Stimulated activated CD8-positive, alpha-beta memory T cell treated with anti-CD3 and anti-CD28 coated beads, Interleukin-15, amount 100 ng/mL, for 1 hour (primary cell): ENCODE data around the gene TMEM271.
"Not testable (repeated sequence)": the region's sequence is repeated elsewhere in the genome, so short reads cannot be mapped to it uniquely, and the experiment has no call there.

ENCODE experiments used
- DNase-seq: peaks from one replicate; pipeline ENCODE4 v3.0.0-alpha.2; 2020; ENCODE audit warnings: low read depth

TMEM271 gene

DNA sequence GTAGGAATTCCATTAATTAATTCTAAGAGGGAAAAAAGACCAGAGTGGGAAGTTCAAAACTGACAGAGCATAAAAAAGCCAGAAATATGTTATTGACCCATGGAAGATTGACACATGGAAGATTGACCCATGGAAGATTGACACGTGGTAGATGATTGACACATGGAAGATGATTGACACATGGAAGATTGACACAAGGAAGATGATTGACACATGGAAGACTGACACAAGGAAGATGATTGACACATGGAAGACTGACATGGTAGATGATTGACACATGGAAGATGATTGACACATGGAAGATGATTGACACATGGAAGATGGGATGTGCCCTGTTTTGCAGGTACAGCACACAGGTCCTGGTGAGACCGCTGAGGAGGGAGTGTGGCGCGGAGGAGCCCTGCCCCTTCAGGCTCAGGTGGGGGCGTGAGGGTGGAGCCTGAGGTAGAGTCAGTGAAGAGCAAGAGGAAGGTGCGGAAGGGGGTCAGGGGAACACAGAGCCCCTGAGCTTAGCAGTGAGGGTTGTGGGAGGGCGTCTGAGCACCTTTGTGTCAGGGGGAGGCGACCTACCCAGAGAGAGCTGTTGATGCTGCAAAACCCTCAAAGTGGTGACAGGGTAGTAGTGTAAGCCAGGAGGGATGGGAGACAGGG is 33.4 kb upstream of the TMEM271 start:
- DNase-seq = no peak

- DNase-seq = no peak
Observed at GRCh38 chr4:608236-608635, 32.1 kb upstream of the TMEM271 start.

DNA sequence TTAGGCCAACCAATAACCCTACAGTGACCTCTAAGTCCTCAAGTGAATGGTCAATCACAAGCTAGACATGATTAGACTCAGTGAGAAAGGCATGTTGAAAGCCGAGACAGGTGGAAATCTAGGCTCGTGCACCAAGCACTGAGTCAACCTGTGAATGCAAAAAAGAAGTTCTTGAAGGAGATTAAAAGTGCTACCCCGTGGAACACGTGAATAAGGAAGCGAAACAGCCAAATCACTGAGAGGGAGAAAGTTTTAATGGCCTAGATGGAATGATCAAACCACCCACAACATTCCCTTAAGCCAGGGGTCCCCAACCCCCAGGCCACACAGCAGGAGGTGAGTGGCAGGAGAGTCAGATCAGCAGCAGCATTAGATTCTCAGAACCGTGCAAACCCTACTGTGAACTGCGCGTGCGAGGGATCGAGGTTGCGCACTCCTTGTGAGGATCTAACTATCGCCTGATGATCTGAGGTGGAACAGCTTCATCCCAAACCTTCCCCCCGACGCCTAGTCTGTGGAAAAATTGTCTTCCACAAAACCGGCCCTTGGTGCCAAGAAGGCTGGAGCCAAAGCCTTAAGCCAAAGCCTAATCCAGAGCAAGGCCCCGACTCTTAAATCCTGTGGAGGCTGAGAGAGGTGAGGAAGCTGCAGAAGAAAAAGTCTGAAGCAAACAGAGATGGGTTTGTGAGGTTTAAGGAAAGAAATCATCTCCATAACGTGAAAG is 29.8 kb upstream of the TMEM271 start:
- no peak for DNase-seq

DNA sequence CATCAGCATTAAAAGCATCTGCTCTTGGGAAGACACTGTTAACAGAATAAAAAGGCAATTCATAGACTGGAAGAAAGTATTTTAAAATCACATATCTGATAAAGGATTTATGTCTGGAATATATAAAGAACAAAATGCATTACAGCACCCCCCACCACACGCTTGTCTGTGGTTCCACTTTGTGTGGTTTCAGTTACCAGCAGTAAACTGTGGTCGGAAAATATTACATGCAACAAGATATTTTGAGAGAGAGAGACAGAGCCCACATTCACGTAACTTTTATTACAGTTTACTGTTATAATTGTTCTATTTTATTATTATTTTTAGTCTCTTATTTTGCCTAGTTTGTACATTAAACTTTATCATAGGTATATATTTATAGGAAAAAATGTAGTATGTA is 28.0 kb upstream of the TMEM271 start:
- no peak for DNase-seq

DNA sequence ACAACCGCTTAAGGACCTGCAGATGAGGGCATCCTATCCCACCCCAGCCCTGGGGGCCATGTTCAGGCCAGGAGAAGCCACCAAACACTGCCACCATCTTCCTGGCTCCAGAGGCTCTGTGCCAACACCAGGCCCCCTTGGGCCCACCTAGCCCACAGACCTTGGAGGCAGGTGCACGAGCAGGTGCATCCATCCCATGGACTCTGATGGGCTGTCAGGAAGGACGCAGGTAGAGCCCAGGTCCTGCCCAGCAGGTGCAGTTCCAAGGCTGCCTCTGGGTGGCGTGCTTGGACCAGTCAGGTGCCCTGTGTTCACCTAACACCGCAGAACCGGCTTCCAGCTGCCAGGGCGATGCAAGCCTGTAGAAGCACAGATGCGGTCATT is 26.5 kb upstream of the TMEM271 start:
- peak; percentile 28 for DNase-seq

DNA sequence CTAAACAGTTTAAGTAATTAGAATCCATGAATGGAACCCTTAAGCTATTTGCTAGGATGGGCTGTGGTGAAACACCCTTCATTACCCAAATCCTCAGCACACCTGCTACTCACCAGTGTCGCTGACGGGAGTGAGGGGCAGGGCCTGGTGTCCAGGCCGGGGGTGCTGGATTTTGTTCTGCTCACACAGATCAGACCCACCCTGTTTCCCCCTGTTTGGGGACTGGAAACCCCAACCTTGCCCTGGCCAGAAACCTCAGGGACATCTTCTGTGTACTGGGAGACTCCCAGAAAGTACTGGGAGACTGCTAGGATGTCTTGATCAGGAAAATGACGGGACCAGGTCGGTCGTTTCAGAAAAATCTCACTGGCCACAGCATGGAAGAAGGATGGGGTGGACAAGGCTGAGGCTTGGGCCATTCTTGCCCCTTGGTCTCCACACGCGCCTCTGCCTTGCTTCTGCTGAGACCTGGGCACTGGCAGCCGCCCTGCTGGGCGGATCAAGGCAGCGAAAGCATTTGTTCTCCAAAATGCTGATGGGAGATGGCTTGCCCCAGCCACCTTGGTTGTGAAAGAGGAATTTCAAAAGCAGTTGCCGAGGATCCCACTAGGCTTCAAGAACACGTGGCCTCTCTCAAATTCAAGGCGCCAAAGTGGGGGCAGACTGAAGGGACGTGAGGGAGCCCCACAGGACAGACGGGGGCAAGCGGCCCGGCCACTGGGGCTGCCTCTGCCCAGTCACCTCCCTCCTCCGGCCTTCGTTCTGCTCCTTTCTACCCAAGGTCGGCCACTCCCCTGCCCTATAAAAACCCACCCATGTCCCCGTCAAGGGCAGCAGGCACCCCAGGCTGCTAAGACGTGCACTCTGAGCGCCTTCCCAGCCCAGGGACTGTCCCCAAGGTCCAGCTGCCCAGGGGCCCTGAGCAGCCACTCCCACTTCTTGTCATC is 25.8 kb upstream of the TMEM271 start:
- no peak for DNase-seq

- no peak for DNase-seq
Observed at GRCh38 chr4:600850-601515, 24.9 kb upstream of the TMEM271 start.

DNA sequence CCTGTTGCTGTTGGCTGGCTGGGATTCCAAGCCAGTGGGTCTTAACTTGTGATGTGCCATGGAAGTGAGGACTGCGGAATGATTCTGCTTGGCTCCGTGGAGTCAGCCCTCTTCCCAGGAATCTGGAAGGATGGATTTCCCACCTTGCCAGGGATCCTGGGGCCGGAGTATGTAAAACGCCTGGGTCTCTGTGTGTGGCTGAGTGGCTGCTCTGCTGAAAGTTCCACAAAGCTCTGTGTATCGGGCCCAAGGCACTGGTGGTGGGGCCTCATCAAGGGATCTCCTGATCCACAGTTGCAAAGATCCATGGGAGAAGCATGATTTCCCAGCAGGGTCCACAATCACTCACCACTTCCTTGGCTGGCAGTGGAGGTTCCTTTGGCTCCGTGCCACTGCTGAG is 24.1 kb upstream of the TMEM271 start:
- no peak for DNase-seq

DNA sequence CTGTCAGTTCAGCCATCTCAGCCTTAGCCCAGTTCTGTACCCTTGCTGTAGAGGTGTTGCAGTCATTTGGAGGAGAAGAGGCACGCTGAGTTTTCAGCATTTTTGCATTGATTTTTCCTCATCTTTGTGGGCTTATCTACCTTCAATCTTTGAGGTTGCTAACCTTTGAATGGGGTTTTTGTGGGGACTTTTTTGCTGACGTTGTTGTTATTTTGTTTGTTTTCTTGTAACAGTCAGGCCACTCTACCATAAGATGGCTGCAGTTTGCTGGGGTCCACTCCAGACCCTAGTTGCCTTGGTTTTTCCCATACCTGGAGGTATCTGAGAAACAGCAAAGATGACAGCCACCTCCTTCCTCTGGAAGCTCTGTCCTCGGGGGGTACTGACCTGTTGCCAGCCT is 22.8 kb upstream of the TMEM271 start:
- DNase-seq = no peak

DNA sequence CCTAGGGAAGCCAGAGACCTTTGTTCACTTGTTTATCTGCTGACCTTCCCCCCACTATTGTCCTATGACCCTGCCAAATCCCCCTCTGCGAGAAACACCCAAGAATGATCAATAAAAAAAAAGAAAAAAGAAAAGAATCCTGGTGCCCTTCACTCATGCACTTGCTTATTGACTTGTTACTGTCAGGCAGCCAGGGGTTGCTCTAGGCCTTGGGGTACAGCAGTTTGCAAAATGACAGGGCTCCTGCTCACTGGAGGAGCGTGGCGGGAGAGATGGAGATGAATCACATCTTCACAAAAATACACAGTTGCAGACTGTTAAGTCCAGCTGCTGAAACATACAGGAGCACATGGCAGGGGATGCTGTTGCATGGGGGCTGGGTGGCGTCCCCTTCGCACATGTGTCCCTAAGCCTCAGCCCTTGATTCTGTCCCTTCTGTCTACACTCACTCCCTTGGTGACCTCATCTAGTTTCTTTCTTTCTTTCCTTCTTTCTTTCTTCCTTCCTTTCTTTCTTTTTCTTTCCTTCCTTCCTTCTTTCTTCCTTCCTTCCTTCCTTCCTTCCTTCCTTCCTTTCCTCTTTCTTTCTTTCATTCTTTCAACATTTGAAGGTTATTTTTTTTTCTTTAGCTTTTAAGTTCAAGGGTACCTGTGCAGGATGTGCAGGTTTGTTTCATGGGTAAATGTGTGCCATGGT is 16.9 kb upstream of the TMEM271 start:
- no peak for DNase-seq

GRCh38 chr4:592178-592577 is 16.1 kb upstream of the TMEM271 start:
- DNase-seq = not testable (repeated sequence)

DNA sequence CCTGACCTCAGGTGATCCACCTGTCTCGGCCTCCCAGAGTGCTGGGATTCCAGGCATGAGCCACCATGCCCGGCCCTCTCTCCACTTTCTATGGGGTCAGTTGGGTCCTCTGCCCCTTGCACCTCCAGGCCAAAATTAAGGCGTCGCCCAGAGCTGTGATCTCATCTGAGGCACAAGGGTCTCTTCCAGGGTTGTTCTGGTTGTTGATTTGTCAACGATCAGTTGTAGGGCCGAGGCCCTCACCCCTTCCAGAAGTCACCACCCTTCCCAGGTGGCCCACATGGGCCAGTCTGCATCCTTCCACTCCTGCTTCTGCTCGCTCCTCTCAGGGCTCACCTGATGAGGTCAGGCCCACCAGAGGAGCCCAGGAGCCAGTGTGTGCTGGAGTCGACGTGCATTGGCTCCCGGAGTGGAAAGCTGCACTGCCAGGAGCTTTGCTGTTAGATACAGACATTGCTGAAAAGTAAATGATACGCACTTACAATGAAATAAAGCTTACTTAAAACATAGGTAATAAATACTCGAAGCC is 14.3 kb upstream of the TMEM271 start:
- no peak for DNase-seq

DNA sequence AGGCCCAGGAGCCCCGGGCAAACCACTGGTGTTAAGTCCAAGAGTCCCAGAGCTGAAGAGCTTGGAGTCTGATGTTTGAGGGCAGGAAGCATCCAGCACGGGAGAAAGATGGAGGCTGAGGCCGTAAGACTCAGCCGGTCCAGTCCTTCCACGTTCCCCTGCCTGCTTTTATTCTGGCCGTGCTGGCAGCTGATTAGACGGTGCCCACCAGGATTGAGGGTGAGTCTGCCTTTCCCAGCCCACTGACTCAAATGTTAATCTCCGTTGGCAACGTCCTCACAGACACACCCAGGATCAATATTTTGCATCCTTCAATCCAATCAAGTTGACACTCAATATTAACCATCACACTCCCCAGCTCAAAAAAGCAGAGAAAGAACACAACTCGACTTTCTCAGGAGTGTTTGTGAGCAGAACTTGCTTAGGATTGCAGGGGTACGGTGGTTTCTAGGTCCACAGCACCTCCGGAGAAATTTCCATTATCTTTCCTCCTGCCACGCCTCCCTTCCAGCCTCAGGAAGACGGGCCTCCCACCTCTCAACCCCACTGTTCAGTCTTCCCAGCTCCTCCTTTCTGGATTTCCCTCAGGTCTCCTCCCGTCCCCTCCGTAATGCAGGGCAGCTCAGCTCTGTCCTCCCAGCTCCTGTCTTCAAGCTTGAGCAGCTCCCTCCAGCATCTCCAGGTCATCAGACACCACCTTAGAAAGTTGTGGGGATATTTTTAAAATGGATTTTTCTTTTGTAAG is 13.3 kb upstream of the TMEM271 start:
- no peak for DNase-seq

- no peak for DNase-seq
Observed at GRCh38 chr4:588351-588849, 12.3 kb upstream of the TMEM271 start.

GRCh38 chr4:587671-588350 is 11.7 kb upstream of the TMEM271 start:
- no peak for DNase-seq

GRCh38 chr4:583820-584219 is 7.7 kb upstream of the TMEM271 start:
- DNase-seq = no peak

DNA sequence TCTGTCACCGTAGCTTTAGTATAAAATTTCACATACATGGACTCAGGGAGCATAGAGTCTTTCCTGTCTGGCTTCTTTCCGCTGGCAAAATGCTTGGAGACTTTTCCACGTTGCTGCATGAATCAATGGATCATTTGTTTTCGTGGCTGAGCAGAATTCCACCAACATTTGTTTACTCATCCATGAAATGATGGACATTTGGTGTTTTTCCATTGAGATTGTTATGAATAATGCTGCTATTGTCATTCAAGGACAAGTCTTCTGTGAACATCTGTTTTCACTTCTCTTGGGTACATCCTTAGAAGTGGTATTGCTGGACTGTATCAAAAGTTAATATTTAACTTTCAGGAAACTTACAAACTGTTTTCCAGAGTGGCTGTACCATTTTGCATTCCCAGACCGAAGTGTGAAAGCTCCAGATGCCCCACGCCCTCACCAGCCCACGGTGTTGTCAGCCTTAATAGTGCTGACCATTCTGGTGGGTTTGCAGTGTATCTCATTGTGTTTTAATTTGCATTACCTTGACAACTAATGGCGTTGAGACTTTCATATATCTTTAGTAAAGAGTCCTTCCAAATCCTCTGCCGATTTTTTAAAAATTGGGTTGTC is 5.8 kb upstream of the TMEM271 start:
- no peak for DNase-seq

GRCh38 chr4:581181-581580 is 5.1 kb upstream of the TMEM271 start:
- no peak for DNase-seq

DNA sequence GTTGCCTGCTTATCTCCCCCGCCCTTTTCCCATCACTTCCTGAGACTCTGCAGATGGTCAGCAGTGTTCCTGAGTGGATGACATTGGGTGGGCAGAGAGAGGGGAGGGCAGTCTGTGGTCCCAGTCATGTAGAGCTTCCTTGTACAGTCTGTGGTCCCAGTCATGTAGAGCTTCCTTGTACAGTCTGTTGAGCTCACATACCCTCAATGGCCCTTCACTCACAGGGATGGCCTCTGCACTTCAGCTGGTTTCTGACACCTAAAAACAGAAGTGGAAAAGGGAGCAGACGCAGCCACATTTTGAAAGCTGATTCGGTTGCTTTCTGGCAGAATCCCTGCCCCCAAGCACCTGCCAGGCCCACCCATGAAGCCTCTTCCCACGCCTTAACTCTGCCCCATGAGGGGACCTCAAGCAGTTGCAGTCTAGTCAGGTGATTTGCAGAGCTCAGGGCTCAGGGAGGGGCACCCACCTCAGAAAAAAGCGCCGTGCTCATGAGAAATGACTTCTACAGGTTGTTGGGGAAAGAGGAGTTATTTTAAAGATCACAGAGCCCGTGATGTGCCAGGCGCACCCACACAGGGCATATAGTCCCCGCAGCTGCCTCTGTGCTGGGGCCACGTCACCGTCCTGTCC is 3.6 kb upstream of the TMEM271 start:
- DNase-seq = no peak
